MM.1S (cell line): Measurements from ENCODE around the gene DPH6.
"Not testable (repeated sequence)": the region's sequence is repeated elsewhere in the genome, so short reads cannot be mapped to it uniquely, and the experiment has no call there.

Source experiments
- DNase-seq: peaks from one replicate; pipeline ENCODE4 v3.0.0-alpha.2; 2015
- H2AFZ ChIP-seq: fragments of 300-600 bp; sonication (generic); 2 replicates; pipeline ENCODE4 v1.6.0; 2016; ENCODE audit warnings: antibody characterized with exemption, low read length
- H3F3A ChIP-seq: fragments of 300-600 bp; sonication (generic); 2 replicates; pipeline ENCODE4 v1.6.1; 2016; ENCODE audit warnings: mild to moderate bottlenecking, antibody characterized with exemption, low read length, moderate library complexity, mixed read lengths; ENCODE audit not compliant: insufficient read depth
- H3K27ac ChIP-seq: fragments of 300-600 bp; sonication (generic); 2 replicates; pipeline ENCODE4 v1.5.1; 2016; ENCODE audit warnings: mild to moderate bottlenecking, low read length
- H3K27me3 ChIP-seq: fragments of 300-600 bp; sonication (generic); replicated peaks from 2 replicates; pipeline ENCODE4 v1.6.0; 2016; ENCODE audit warnings: low read length; ENCODE audit not compliant: insufficient read depth
- H3K36me3 ChIP-seq: fragments of 300-600 bp; sonication (generic); replicated peaks from 2 replicates; pipeline ENCODE4 v1.6.1; 2016; ENCODE audit warnings: mild to moderate bottlenecking, low read length, mixed read lengths; ENCODE audit not compliant: insufficient read depth
- H3K4me1 ChIP-seq: fragments of 300-600 bp; sonication (generic); 2 replicates; pipeline ENCODE4 v1.6.1; 2016; ENCODE audit warnings: low read length, mixed read lengths
- H3K4me2 ChIP-seq: fragments of 300-600 bp; sonication (generic); 2 replicates; pipeline ENCODE4 v1.6.0; 2016; ENCODE audit warnings: low read depth, low read length
- H3K4me3 ChIP-seq: fragments of 300-600 bp; sonication (generic); 2 replicates; pipeline ENCODE4 v1.5.1; 2016; ENCODE audit warnings: low read length, mixed read lengths
- H3K79me2 ChIP-seq: fragments of 300-600 bp; sonication (generic); 2 replicates; pipeline ENCODE4 v1.6.1; 2016; ENCODE audit warnings: mixed run types, low read length, mixed read lengths
- H3K9ac ChIP-seq: fragments of 300-600 bp; sonication (generic); 2 replicates; pipeline ENCODE4 v1.6.1; 2016; ENCODE audit warnings: low read length, mixed read lengths
- H3K9me2 ChIP-seq: fragments of 300-600 bp; sonication (generic); replicated peaks from 2 replicates; pipeline ENCODE4 v1.6.1; 2016; ENCODE audit warnings: mild to moderate bottlenecking, low read length, mixed read lengths; ENCODE audit not compliant: insufficient read depth
- H3K9me3 ChIP-seq: fragments of 300-600 bp; sonication (generic); replicated peaks from 2 replicates; pipeline ENCODE4 v1.6.1; 2016; ENCODE audit warnings: mild to moderate bottlenecking, low read length, mixed read lengths; ENCODE audit not compliant: insufficient read depth
- H4K20me1 ChIP-seq: fragments of 300-600 bp; sonication (generic); 2 replicates; pipeline ENCODE4 v1.6.1; 2016; ENCODE audit warnings: mild to moderate bottlenecking, low read length, moderate library complexity, mixed read lengths; ENCODE audit not compliant: insufficient read depth
- EZH2 ChIP-seq: fragments of 300-600 bp; sonication (generic); optimal IDR thresholded peaks from 2 replicates; pipeline ENCODE3; 2017; ENCODE audit warnings: low read depth, mild to moderate bottlenecking, antibody characterized with exemption, low read length, mixed read lengths
- EZH2phosphoT487 ChIP-seq: fragments of 300-600 bp; sonication (generic); IDR thresholded peaks from 2 replicates; pipeline ENCODE4 v1.6.1; 2018; ENCODE audit warnings: antibody characterized with exemption, low read length
- TF ChIP-seq, protein P1 (sequence below): fragments of 300-600 bp; sonication (generic); IDR thresholded peaks from 2 replicates; pipeline ENCODE4 v1.5.1; 2016; ENCODE audit warnings: antibody characterized with exemption, low read length, mixed read lengths

DPH6 gene, protein sequence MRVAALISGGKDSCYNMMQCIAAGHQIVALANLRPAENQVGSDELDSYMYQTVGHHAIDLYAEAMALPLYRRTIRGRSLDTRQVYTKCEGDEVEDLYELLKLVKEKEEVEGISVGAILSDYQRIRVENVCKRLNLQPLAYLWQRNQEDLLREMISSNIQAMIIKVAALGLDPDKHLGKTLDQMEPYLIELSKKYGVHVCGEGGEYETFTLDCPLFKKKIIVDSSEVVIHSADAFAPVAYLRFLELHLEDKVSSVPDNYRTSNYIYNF

GRCh38 chr15:35545824-35546510 lies at the start of gene DPH6:
Gene DPH6 (minus strand): TSS chr15:35546165. CDS start chr15:35546141, 24 bp downstream.
- Histone ChIP-seq H3K9me3 (no peaks in the 10 kb centered on the region), H4K20me1 (no peaks in the 10 kb centered on the region), H3K4me3 (peak within 1 kb of the TSS; percentile 84), H2AFZ (peak within 1 kb of the TSS; percentile 99), H3K36me3 (no peaks in the 10 kb centered on the region), H3K4me1 (peaks cover 5% of the 10 kb centered on the region; the same call in 1 of the 2 replicates), H3K27me3 (no peaks in the 10 kb centered on the region), H3K27ac (peak within 1 kb of the TSS; percentile 99), H3K9ac (peak within 1 kb of the TSS; percentile 98), H3K79me2 (no peaks in the 10 kb centered on the region), H3K9me2 (no peaks in the 10 kb centered on the region), H3K4me2 (peak within 1 kb of the TSS; percentile 72), H3F3A (peaks cover 10% of the 10 kb centered on the region; the same call in 1 of the 2 replicates)
- TF ChIP-seq EZH2phosphoT487: no peak
- no peak for TF ChIP-seq EZH2
- TF ChIP-seq, protein P1, sequence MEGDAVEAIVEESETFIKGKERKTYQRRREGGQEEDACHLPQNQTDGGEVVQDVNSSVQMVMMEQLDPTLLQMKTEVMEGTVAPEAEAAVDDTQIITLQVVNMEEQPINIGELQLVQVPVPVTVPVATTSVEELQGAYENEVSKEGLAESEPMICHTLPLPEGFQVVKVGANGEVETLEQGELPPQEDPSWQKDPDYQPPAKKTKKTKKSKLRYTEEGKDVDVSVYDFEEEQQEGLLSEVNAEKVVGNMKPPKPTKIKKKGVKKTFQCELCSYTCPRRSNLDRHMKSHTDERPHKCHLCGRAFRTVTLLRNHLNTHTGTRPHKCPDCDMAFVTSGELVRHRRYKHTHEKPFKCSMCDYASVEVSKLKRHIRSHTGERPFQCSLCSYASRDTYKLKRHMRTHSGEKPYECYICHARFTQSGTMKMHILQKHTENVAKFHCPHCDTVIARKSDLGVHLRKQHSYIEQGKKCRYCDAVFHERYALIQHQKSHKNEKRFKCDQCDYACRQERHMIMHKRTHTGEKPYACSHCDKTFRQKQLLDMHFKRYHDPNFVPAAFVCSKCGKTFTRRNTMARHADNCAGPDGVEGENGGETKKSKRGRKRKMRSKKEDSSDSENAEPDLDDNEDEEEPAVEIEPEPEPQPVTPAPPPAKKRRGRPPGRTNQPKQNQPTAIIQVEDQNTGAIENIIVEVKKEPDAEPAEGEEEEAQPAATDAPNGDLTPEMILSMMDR: no peak
- DNase-seq: peak; percentile 82

GRCh38 chr15:35595656-35596055 lies 49.7 kb upstream of the DPH6 start:
- Histone ChIP-seq H3K9me2 (no peaks in the 10 kb centered on the region), H3K9me3 (no peaks in the 10 kb centered on the region), H2AFZ (no peak overlapping the region), H3K4me1 (no peaks in the 10 kb centered on the region), H3K79me2 (no peaks in the 10 kb centered on the region), H3K27me3 (no peaks in the 10 kb centered on the region), H4K20me1 (no peaks in the 10 kb centered on the region), H3K4me2 (no peak overlapping the region), H3K4me3 (no peak overlapping the region), H3K9ac (no peak overlapping the region), H3F3A (no peaks in the 10 kb centered on the region), H3K27ac (no peak overlapping the region), H3K36me3 (no peaks in the 10 kb centered on the region)
- no peak for DNase-seq
- TF ChIP-seq EZH2phosphoT487: no peak
- TF ChIP-seq, protein P1: no peak

DNA sequence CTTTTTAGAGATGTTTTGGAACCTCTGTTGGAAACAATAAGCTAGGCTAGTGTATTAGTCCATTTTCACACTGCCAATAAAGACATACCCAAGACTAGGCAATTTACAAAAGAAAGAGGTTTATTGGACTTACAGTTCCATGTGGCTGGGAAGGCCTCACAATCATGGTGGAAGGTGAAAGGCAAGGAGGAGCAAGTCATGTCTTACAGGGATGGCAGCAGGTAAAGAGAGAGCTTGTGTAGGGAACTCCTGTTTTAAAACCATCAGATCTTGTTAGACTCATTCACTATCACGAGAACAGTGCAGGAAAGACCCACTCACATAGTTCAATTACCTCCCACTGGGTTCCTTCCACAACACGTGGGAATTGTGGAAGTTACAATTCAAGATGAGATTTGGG lies 46.0 kb upstream of the DPH6 start:
- DNase-seq, H3K27ac ChIP-seq, H3K79me2 ChIP-seq, H4K20me1 ChIP-seq, H3K9me3 ChIP-seq, H2AFZ ChIP-seq, H3K4me1 ChIP-seq, H3K4me2 ChIP-seq, H3F3A ChIP-seq, H3K27me3 ChIP-seq, H3K4me3 ChIP-seq, H3K9me2 ChIP-seq, H3K36me3 ChIP-seq, H3K9ac ChIP-seq: not testable (repeated sequence)
